Measurements from ENCODE around the gene ZCCHC2.

ZCCHC2 gene

DNA sequence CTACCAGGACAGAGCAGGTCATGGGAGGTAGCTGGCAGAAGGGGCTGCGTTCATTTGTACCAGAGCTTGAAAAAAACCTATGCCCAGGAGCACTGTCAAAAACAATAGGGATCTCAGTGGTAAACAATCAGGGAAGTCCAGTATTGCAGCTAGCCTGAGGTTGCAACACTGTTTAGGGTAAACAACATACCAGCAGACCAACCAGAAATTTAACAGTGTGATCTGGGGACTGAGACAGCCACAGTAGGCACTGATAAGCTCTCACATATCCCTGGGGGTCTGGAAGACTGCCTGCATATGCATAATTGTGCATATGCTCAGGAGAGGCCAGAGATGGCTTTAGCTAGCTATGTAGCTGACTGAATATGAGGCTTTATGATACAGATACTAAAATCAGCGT, 12.0 kb upstream of the ZCCHC2 start:
- DNase-seq (ENCODE audit: low spot score) (no peak), FAIRE-seq (no peak)

DNA sequence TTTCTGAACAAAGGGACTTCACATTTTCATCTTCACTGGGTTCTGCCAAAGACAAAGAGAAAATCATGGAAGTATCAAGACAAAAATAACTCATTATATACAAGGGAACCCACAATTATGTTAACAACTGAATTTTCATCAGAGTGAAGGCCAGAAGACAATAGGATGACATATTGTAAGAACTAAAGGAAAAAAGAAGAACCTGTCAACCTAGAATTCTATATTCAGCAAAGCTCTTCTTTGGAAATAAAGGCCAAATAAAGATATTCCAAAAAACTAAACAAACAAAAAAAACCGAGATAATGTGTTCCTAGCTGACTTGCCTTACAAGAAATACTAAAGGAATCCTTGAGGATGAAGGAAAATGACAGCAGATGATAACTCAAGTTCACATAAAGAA, 10.3 kb upstream of the ZCCHC2 start:
- DNase-seq (ENCODE audit: low spot score) (no peak), FAIRE-seq (no peak)

DNA sequence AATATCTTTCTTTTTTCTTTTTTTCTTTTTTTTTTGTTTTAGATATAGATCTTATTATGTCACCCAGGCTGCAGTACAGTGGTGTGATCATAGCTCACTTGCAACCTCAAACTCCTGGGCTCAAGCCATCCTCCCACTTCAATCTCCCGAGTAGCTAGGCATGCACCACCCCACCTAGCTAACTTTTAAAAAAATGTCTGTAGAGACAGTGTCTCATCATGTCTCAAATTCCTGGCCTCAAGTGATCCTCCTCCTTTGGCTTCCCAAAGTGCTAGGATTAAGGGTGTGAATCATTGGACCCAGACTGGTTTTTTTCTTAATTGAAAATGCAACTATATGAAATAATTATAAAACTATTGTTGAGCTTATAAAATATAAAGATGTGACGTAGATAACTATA, 9.8 kb upstream of the ZCCHC2 start:
- FAIRE-seq (peak; percentile 16), DNase-seq (ENCODE audit: low spot score) (no peak)

DNA sequence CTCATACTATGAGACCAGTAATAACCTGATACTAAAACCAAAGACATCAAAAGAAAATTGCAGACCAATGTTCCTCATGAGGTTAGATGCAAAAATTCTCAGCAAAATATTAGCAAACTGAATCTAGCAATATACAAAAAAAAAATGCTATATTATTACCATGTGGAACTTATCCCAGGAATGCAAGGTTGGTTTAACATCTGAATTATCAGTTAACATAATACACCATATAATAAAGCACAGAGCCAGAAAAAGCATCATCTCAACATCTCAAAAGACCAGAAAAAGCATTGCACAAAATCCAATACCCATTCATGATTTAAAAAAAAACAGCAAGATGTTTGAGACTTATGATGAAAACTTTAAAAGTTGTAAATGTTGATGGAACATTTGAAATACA, 8.3 kb upstream of the ZCCHC2 start:
- DNase-seq (ENCODE audit: low spot score) (no peak), FAIRE-seq (no peak)

DNA sequence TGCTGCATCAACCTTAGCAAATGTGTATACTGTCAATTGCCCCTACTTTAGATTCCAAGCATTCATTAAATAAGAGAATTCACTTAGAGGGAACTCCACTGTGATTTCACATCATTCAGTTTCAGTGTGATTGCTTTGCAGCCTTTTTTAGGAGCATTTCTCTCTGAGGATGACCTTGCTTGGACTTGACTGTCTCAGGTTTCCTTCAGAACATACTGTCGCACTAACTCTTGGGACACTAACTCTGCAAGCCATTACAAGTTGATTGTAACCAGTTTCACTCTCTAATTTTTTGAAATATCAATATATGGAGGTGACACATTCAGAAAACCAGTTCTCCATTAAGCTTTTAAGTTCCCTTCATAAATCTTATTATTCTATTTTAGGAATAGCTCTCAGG, 6.6 kb upstream of the ZCCHC2 start:
- FAIRE-seq (no peak), DNase-seq (ENCODE audit: low spot score) (no peak)

DNA sequence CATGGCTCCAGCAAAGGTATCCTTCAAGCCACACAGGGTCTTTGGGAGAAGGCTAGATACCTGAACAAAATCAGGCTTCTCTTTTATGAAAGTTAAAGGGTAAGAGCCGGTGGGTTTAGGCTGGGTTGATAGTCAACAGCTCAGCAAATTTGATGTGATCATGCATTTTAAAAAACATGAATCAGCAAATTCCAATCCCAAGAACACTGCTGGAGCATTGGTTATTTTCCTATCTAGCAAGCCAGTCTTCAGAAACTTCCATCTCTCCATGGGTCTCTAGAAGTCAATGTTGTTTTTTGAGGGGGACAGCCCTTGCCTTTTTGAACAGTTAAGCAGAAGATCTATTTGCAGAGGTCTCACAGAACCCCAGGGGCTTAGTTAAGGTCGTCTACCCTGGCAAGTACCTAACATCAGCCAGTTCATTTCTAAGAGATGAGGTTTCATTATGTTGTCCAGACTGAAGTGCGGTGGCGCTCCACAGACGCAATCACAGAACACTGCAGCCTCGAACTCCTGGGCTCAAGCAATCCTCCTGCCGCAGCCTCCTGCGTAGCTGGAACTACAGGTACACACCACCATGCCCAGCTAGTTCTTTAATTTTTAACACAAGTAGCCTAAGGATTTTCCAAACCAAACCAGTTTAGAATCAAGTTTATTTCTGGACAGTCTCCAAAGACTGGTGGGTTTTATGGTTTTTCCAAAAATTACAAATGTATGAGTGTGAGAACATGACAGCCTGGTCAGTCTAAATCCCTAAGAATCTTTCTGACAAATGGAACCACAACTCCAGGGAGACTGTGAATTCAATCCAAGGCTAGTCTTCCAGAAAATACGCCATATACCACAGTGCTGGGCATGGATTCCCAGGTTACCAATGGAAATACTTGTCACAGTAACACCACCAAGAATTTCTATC, 4.1 kb upstream of the ZCCHC2 start:
- DNase-seq (ENCODE audit: low spot score) (peak; percentile 55), FAIRE-seq (peak; percentile 95)

DNA sequence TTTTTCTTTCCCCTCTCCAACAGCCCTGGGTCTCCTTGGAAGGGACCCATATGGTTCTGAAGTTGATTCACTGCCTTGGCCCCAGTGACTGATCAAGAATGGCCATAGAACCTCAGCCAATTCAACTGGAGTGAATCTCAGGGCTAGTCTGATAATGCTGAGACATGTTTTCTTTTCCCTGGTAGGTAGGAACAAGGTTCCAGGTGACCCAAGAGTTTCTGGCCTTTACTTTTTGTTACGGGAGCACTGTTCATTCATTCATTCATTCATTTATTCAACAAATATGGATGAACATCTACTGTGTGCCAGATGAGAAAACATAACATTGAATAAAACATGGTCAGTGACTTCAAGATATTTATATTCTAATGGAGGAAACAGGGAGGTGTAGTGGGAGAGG, 3.1 kb upstream of the ZCCHC2 start:
- DNase-seq (ENCODE audit: low spot score): no peak
- FAIRE-seq: no peak

DNA sequence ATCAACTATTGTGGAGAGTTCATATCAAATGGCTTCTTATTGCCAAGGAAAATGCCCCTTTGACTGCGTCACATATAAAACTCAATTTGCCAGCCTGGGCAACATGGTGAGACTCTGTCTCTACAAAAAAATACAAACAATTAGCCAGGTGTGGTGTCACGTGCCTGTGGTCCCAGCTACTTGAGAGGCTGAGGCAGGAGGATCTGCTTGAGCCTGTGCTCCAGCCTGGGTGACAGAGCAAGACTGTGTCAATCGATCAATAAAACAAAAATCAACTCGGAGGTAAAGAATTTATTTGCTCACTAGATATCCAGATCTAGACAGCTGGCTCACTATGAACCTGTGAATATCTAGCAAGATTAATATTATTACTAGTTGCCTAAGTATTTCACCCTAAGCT, 1.7 kb upstream of the ZCCHC2 start:
- DNase-seq (ENCODE audit: low spot score) (no peak), FAIRE-seq (no peak)

DNA sequence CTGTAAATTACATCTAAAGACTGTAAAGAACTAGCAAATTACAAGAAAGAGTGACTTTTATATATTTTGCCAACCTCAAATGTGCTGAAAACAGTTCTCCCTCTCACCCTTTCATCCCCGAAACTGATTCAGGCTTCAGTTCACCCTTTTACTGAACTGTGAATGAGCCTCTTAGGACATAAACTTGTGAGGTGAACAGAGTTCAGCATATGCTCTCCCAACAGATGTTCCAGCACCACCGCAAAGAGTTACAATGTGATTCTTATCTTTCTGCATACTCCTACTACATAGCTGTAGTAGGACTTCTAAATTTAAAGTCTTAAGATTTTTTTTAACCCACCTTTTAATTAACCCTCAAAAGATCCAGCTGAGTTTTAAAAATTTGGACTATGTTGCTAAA, 1.2 kb upstream of the ZCCHC2 start:
- no peak for DNase-seq (ENCODE audit: low spot score)
- no peak for FAIRE-seq

DNA sequence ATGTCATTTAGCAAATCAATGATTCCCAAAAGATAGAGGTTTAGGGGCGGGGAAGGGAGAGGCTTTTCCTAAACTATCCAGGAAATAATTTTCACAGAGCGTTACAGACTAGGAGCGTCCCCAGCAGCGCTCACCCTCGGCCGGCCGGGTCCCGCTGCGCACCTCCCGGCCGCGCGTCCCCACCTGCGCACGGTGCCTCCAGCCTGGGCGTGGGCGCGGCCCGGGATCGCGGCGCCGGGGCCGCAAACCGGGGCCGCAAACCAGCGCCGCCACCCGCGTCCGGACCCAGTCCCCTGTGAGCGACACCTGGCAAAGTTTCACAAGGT, 684 bp upstream of the ZCCHC2 start:
- FAIRE-seq (no peak), DNase-seq (ENCODE audit: low spot score) (no peak)

DNA sequence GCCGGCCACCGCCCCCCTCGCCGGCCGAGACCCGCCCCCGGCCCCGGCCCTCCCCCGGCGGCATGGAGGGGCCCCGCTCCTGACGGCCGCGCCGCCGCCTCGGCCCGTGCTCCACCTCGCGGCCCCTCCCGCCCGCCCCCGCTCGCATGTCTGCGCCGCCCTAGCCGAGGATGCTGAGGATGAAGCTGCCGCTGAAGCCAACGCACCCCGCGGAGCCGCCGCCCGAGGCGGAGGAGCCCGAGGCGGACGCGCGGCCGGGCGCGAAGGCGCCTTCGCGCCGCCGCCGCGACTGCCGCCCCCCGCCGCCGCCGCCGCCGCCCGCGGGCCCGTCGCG, 397 bp downstream of the ZCCHC2 start:
- FAIRE-seq: no peak
- DNase-seq (ENCODE audit: low spot score): no peak

DNA sequence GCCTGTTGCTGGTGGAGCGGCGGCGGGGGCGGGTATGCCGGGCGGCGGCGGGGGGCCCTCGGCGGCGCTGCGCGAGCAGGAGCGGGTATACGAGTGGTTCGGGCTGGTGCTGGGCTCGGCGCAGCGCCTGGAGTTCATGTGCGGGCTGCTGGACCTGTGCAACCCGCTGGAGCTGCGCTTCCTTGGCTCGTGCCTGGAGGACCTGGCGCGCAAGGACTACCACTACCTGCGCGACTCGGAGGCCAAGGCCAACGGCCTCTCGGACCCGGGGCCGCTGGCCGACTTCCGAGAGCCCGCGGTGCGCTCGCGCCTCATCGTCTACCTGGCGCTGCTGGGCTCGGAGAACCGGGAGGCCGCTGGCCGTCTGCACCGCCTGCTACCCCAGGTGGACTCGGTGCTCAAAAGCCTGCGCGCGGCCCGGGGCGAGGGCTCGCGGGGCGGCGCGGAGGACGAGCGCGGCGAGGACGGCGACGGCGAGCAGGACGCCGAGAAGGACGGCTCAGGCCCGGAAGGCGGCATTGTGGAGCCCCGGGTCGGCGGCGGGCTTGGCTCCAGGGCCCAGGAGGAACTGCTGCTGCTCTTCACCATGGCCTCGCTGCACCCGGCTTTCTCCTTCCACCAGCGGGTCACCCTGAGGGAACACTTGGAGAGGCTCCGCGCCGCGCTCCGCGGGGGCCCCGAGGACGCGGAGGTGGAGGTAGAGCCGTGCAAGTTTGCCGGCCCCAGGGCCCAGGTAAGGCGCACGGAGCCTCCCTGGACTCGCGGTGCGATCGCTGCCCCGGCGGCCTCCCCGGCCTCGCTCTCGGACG, 1.0 kb downstream of the ZCCHC2 start:
- FAIRE-seq (no peak), DNase-seq (ENCODE audit: low spot score) (no peak)

DNA sequence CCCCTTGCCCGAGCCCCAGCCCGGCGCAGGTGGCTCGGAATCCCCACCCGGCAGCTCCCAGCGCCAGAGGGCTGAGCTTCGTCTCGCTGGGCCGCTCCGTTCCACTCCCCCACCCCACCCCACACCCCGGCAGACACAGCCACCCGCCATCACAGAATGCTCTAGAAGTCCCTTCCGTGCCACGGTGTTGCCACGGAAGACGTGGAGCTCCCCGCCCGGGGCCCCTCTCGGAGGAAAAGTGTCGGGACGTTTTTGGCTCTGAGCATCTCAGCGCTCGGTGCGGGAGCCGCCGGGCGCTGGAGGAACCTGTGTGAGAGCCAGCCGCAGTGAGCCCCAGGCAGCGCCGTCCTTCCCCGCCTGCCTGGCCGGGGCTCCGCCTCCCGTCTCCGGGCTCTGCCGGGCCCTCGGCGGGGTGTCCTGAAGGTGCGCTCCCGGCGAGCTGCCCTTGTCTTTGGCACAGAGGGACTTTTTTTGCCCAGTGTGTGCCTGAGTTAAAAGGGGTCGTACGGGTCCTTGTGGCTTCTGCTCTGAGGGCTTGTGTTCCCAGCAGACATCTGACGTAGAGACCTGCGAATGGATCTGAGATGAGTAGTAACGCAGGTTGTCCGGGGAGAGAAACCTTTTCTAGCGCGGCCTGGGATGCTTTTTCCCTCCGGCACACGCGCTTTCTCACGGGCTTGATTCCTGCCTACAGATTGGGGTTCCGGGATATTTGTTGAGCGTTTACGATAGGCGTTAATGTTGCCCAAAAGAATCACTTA, 1.8 kb downstream of the ZCCHC2 start:
- DNase-seq (ENCODE audit: low spot score): peak; percentile 31
- no peak for FAIRE-seq

DNA sequence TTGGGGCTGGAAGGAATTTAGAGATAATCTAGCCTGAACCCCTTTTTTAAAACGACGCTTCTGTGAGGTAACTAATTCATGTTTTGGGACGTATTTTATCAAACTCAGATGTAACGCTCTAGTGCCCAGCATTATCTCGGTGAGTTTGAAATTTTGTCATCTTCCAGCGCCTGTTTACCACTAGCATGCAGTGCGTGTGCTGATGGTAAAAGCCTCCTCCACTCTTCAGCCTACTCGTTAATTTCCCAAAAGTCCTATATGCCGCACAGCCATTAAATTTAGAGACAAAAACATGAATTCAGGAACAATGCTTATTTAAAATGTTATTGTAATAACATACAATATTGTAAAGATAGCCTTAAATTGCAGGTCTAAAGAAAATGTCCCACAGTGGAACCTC, 2.8 kb downstream of the ZCCHC2 start:
- FAIRE-seq: no peak

DNA sequence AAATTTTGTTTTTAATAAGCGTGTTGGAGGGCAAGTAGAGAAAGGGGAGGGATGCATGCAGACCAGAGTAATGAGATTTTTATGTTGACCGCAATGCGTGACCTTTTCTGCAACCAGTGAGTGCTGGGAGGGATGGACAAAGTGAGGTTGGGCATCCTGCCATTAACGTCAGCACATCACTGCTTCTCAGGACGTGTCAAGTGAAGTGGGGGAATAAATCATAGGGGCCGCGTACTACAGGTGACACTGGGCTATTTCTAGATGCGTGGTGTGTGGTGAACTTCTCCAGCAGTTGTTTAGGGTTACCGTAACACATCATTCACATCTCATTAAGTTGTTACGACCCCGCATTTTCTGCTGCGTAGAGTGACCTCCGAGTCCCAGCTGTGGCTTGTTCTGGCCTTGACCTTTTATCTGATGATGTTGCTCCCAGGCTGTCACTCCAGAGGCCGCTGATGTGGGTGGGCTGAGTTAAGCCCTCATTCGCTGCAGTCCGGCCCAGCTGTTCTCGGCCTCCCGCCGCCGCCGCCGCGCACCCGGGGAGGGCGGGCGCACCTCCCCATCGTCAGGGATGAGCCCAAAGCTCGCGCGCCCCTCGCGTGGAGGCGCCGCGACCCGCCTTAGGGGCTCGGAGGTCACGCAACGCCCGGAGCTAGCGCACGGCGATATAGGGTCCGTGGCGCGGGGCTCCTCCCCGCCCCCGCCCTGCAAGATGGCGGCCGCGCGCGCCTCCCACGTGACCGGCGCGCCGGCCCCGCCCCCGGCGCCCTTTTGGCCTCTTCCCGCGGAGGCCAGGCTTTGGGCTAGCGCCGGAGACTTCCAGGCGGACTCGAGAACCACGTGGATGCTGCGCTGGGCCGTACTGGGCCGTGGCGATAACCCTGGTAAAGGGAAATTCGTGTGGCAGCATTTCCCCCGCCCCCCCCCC, 3.5 kb downstream of the ZCCHC2 start:
- peak; percentile 71 for DNase-seq (ENCODE audit: low spot score)
- peak; percentile 77 for FAIRE-seq

More for the DNA sequence above, 2.8 kb downstream of the ZCCHC2 start:
- no peak for DNase-seq (ENCODE audit: low spot score)

DNA sequence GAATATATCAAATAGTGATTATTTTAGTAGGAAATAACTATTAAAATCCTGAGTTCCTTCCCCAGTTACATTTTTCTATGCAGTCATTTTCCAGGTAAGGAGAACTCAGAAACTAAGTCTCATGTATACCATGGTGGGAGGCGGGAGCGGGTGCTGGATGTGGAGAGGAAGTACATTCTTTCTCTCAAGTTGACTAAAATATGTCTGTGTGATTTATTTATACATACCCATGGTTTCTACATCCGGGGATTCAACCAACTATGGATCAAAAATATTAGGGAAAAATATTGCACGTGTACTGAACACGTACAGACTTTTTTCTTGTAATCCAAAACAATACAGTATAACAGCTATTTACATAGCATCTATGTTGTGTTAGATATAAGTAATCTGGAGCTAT, 6.8 kb downstream of the ZCCHC2 start:
- DNase-seq (ENCODE audit: low spot score) (no peak), FAIRE-seq (no peak)

DNA sequence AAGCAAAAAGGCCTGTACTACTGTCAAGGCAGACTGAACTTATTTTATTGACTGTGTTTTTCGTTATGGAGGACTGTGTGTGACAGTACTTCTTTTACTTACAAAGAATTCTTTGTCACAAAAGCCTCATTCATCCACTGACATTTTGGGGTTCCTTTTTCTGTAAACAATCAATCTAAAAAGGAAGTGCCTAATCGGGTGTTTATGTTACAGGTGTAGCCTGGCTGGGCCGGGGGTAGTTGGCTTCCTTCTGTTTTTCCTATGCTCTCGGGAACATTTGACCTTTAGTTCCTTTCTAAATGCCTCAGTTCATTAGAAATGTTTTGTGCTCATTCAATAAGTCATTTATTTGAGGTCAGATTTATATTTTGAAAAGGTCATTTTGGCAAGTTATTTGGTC, 8.3 kb downstream of the ZCCHC2 start:
- DNase-seq (ENCODE audit: low spot score) (no peak), FAIRE-seq (no peak)

DNA sequence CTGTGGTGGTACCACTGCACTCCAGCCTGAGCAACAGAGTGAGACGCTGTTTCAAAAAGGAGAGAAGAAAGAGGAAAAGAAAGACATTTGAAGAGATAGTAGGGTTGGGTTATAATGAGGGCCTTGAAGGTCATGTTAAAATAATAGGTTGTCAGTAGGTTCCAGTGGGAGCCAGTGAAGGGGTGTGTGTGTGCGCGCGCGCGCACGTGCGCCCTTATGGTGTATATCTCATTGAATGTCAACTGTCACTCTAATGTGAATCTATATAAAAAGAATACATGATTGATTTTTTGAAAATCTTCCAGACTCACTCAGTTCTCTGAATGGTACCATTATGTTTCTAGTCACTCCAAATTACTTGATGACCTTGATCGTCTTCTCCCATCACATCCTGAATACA, 9.1 kb downstream of the ZCCHC2 start:
- FAIRE-seq (no peak), DNase-seq (ENCODE audit: low spot score) (no peak)

DNA sequence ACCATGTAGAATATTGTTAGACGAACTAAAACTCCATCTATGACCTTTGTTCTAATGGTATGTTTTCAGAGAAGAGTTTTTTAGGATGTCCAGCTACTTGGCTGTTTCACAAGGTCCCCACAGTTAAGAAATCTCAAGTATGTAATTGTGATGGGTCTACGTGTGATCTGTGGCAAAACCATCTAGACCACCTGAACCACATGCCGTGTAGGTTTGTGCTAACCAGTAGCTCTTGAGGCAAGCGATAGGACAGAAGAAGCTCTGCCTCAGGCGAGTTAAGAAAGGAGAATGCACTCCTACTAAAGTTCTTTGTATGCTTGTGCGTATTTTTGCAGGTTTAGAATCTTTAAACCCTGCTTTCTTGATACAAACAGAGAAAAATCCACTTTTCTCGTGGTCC, 13.2 kb downstream of the ZCCHC2 start:
- DNase-seq (ENCODE audit: low spot score): no peak
- no peak for FAIRE-seq

DNA sequence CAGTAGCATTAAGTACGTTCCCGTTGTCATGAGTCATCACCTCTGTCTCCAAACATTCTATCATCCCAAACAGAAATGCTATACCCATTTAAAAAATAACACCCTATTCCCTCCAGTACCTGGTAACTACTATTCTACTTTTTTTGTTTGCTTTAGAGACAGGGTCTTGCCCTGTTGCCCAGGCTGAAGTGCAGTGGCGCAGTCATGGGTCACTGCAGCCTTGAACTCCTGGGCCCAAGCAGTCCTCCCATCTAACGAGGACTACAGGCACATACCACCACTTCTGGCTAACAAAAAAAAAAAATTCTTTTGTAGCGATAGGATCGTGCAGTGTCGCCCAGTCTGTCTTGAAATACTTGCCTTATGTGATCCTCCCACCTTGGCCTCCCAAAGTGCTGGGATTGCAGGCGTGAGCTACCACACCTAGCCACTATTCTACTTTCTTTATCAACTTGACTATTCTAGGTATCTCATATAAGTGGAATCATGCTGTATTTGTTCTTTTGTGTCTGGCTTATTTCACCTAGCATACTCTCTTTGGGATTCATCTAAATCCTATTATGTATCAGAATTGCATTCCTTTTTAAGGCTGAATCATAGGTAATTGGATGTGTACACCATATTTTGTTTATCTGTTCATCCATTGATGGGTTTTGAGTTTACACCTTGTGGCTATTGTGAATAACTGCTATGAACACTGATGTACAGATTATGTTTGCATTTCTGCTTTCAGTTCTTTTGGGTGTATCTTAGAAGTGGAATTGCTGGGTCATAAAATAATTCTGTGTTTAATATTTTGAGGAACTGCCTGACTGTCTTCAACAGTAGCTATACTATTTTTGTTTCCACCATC, 14.4 kb downstream of the ZCCHC2 start:
- FAIRE-seq (no peak), DNase-seq (ENCODE audit: low spot score) (no peak)

All from RCC 7860 (cell line).